Right kidney (tissue), 1 donor: ENCODE measurements around the gene MRM1.
"Not testable (repeated sequence)": the region's sequence is repeated elsewhere in the genome, so short reads cannot be mapped to it uniquely, and the experiment has no call there.

Experiments
- DNase-seq: peaks from one replicate; pipeline ENCODE4 v3.0.0-alpha.2; 2016

The MRM1 gene

DNA sequence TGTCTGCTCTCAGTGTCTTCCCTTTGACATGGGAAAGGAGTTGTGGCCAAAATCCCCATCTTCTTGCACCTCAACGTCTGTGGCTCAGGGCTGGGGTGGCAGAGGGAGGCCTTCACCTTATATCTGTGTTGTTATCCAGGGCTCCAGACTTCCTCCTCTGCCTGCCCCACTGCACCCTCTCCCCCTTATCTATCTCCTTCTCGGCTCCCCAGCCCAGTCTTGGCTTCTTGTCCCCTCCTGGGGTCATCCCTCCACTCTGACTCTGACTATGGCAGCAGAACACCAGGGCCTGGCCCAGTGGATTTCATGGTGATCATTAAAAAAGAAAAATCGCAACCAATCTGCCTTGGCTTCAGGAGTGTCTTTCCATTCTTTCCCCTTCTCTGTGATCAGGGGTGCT, 918 bp upstream of the MRM1 start:
- no peak for DNase-seq

DNA sequence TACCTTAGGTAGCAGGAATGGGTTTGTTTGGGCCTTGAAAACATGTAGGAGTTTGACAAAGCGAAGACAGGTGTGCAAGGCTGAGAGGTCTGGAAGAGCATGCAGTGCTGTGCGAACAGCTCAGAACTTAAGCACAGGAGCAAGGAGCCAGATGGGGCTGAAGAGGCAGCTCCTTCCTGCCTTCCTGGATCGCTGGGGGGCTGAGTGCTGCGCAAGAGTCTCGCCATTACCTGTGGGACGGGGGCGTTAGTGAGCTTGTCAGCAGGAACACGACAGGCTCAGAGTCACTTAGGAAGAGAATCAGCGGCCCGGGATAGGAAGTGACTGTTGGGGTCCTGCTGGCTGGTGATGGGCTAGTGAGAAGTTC, 464 bp upstream of the MRM1 start:
- DNase-seq, result no peak

DNA sequence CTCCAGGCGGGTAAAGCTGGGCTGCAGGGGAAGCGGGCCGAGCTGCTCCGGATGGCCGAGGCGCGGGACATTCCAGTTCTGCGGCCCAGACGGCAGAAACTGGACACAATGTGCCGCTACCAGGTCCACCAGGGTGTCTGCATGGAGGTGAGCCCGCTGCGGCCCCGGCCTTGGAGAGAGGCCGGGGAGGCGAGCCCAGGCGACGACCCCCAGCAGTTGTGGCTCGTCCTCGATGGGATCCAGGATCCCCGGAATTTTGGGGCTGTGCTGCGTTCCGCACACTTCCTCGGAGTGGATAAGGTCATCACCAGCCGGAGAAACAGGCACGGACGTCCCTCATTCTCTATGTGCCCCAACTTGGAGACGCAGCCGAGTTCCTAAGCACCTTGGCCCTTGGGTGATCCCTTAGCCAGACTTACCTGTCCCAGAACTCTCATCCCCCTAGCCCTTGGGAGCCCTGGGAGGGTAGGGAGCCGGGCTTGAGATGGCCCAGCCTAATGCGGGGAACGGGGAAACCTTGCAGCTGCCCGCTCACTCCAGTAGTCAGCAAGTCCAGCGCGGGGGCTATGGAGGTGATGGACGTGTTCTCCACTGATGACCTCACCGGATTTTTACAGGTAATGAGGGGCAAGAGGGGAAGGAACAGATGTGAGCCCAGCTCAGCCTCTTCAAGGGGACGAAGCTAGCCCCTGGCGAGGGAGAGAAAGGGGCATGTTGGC, 806 bp downstream of the MRM1 start:
- DNase-seq, result peak; percentile 38

DNA sequence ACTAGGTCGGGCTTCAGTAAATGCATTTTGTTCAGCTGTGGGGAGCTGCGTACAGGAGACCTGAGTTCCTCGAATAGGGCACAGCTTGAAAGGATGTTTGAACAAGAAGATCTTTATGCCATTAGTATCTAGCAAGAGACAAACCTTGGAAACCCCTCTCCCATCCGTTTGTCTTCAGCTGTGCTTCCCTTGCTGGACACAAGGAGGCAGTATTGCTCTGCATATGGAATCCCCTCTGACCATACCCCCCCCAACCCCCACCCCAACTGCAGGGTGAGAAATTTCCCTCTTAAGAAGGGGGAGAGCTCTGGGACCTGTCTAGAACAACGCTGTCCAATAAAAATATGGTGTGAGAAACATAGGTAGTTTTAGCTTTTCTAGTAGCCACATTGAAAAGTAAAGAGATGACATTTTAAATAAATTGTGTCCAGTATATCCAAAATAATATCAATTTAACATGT, 1.6 kb downstream of the MRM1 start:
- peak; percentile 40 for DNase-seq

DNA sequence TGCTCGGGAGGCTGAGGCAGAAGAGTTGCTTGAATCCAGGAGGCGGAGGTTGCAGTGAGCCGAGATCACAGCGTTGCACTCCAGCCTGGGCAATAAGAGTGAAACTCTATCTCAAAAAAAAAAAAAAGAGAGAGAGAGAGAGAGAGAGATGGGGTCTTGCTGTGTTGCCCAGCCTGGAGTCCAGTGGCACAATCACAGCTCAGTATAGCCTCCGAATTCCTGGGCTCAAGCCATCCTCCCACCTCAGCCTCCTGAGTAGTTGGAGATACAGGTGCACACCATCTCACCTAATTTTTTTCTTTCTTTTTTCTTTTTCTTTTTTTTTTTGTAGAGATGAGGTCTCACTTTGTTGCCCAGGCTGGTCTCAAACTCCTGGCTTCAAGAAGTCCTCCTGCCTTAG, 3.6 kb downstream of the MRM1 start:
- DNase-seq, result not testable (repeated sequence)

DNA sequence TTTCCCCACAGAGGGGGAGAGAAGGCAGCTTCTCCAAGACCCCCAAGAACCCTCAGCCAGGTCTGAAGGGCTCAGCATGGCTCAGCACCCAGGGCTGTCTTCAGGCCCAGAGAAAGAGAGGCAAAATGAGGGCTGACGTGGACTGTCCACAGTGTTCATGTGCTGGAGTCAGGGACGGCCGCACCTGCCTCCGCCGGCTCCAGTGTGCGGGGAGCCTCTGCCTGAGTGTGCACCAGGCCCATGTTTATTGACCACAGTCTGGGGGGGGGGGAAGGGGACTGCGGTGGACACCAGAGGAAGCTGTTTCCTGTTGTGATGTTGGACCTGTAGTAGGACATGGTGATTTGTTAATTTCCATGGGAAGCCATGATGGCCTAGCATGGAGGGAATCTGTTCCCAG, 6.9 kb downstream of the MRM1 start:
- DNase-seq, result no peak

DNA sequence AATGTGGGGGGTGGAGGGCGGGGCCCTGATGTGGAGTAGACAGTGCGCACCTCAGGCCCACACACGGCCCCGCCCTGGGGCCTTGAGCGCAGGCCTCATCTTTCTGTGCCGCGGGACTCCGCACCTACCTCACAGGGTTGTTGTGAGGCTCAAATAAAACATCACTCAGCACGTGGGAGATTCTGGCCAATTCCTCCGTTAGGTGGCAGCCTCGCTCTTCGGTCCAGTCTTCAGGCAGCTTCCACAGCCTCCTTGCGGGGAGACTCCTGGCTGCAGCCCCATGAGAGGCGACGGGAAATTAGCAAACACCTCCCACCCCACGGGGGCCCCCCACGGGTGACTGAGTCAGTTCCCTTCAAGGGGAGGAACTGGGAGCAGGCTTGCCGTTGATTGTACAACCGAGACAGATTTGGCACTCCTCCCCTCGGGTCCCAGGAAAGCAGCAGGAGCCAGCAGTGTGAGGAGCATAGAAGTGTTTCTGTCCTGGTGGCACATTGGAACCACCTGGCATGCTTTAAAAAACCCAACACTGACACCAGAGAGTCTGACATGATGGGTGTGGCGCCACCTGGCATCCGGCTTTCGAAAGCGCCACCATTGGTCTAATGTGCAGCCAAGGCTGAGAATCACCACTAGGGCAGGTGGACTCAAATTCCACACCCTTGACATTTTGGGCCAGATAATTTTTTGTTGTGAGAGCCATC, 7.6 kb downstream of the MRM1 start:
- DNase-seq, result peak; percentile 57

DNA sequence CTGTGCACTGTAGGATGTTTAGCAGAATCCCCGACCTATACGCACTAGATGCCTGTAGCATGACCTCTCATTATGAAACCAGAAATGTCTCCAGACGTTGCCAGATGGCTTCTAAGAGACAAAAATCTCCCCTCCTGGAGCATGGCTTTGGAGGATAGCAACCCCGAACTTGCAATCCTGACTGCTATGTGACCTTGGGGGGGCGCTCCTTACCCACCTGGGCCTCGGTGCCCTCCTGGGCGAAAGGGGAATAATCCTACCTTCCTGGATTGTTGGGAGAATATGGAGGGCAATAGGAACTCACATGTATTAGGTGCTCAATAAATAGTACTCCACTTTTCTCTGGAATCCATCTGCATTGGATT, 8.1 kb downstream of the MRM1 start:
- DNase-seq, result no peak

DNA sequence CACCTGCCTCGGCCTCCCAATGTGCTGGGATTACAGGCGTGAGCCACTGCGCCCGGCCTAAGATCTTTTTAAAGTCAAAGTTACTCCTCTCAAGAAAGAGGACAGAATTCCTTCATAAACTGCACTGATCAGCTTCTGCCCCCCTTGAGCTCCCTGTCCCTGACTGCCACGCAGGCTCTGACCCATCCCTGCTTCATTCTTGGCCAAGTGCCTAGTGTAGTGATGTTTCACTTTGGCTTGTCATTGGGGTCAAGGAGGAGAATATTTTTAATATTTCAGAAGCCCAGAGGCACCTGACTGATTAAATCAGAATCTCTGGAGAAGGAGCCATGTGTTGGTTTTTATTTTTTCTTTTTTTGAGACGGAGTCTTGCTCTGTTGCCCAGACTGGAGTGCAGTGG, 9.1 kb downstream of the MRM1 start:
- no peak for DNase-seq

DNA sequence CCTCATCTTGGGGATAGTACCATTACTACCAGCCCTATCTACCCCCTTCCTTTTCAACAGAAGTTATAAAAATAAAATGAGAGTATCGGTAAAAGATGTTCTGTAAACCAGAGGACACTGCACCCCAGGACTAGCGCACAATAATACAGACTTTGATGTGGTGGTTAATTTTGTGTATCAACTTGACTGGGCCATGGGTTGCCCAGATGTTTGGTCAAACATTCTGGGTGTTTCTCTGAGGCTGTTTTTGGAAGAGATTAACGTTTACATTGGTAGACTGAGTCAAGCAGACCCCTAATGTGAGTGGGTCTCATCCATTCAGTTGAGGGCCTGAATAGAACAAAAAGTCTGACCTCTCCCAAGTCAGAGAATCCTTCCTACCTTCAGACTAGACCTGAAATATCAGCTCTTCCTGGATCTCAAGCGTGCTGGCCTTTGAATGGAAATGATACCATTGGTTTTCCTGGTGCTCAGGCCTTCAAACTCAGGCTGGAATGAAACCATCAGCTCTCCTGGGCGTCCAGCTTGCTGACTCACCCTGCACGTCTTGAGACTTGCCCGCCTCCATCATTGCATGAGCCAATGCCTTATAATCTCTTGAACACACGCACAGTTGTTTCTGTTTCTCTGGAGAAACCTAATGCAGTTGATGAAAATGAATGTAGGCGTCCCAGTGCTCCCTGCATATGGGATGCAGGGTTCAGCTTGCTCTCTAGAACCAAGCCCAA, 10.1 kb downstream of the MRM1 start:
- DNase-seq, result no peak

DNA sequence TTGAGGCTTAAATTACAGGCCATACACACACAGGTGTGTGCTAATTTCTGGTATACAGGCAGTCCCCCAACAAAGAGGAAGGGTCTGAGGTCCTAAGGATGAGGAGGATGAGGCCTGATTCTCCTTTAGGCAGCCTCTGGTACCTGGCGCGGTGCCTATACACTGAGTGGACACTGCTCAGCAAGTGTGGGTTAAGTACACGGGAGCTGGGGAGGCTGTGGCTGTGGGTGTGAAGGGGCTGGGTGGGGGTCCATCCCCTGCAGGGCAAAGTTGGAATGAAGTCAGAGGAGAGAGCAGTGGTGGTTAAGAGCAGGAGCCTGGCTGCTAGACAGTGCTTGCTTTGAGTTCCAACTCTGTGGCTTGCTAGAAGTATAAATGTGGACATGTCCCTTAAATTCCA, 10.9 kb downstream of the MRM1 start:
- no peak for DNase-seq

DNA sequence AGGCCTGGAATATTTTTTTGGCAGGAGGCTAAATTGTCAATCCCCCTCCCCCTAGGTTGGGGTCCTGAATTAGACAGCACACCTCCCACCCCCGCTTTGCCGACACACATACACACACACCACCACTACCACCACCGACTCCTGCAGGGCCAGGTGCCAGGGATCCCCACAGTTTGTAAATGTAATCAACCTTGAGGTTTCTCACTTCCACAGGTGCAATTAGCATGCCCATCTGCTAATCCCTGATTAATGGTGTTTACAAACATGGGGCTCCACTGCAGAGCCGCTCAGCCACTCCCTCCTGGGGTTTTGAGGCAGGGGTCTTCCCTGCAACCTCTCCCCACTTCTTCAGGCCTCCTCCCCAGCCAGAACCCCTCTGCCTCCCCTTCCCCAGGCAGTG, 11.8 kb downstream of the MRM1 start:
- no peak for DNase-seq

DNA sequence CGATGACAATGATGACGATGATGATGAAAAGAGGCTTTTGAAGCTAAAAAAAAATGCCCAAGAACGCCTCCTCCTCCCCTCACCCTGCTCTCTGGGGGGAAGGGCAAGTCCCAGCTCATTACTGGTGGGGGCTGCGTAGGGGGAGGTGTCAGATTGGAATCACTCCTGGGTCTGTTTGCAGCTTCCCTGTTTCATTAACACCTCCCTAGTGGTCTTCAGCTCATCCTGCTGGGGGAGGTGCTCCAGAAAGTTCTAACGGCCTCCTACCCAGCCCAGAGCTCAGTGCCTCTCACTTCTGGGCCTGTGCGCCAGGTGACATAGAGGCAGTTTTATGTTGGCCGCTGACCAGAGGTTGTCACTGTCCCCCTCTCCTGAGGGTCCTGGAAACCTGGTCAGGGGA, 12.7 kb downstream of the MRM1 start:
- no peak for DNase-seq

DNA sequence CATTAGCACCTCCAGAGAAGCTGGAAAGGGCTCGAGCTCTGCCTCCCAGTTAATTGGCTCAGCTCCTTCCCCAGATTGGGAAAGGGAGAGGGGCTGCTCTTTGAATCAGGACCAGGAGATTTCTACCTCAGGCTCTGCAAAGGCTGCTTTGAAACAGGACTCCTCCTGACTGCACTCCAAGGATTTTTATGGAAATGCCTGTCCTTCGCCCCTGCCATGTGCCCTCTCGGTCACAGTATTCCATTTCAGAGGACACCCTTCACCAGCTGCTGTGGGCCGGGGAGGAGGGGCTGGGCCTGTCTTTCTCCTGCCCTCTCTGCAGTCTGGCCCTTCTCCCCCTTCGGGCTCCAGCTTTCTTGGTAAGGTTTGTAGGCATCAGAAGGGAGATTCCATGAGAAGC, 13.6 kb downstream of the MRM1 start:
- no peak for DNase-seq

DNA sequence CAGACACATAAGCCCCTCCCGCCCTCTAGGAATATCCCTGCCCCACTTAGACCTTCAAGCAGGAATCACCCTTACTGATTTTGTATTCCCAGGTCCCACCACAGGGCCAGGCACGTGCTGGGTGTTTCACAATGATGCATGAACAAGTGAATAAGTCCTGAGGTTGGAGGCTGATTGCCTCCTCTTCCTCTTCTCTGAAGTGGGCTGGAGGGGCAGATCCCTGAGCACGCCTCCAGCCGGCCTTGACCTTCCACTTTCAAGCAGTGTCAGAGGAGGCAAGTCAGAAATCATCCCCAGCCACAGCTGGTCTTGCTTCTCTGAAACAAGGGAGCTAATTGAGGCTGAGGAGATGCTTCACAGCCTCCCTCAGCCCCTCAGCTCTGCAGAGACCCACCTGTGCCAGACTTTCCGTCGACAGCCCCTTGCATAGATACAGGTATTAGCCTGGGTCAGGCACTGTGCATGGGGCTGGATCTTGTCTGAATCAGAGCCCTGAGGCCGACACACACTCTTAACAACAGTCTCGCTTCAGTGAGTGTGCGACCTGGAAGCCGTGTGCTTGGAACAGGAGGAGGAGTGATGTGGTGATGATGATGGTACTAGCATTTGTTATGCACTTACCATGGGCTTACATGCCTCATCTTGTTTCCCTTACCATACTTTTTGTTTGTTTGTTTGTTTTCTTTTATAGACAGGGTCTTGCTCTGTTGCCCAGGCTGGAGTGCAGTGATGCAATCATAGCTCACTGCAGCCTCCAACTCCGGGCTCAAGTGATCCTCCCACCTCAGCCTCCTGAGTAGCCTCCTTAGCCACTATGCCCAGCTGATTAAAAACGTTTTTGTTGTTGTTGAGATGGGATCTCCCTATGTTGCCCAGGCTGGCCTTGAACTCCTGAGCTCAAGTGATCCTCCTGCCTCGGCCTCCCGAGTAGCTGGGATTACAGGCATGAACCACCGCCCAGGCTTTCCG, 15.0 kb downstream of the MRM1 start:
- DNase-seq, result no peak

DNA sequence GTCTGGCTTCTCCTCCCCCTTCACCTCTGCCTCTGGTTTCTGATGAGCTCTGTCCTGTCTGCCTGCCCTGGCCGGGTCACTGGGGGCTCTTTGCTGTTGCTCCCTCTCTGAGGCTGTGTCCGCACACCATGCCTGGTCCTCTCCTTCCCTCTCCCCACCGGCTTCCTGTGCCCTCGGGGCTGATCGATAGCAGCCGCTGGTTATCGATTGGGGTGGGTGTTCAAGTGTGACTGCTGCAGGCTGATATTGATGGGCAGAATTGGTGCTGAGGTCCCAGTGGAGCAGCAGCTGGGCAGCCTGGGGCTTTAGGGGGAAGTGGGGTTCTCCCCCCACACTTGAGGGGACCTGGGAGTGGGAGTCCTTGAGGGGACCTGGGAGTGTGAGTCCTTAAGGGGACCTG, 16.4 kb downstream of the MRM1 start:
- no peak for DNase-seq

DNA sequence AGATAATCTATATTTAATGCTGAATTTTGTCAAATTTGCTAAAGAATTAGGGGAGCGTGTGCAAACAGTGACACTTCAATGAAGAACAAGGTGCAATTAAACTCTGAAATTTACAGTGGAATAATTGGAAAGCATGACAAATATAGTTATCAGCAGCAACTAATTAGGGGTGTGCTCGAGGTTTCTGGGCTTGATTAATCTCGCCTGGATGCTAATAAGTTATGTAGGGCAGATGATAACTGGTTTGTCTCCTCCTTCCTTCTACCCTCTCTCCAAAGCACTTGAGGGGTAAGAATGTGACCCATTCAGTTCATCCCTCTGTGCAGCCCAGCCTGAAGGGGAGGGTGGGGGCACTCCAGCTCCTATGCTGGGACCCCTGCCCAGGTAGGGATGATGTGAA, 21.9 kb downstream of the MRM1 start:
- DNase-seq, result no peak

DNA sequence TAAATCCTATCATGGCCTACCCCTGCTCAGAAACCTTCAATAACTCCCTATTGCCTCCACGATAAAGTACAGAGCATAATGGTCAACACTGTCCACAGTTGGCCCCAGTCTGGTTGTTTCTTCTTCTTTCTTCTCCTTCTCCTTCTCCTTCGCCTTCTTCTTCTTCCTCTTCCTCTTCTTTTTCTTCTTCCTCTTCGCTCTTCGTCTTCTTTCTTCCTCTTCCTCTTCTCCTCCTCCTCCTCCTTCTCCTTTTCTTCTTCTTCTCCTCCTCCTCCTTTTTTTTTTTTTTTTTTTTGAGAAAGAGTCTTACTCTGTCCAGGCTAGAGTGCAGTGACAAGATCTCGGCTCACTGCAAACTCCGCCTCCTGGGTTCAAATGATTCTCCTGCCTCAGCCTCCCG, 23.8 kb downstream of the MRM1 start:
- no peak for DNase-seq

DNA sequence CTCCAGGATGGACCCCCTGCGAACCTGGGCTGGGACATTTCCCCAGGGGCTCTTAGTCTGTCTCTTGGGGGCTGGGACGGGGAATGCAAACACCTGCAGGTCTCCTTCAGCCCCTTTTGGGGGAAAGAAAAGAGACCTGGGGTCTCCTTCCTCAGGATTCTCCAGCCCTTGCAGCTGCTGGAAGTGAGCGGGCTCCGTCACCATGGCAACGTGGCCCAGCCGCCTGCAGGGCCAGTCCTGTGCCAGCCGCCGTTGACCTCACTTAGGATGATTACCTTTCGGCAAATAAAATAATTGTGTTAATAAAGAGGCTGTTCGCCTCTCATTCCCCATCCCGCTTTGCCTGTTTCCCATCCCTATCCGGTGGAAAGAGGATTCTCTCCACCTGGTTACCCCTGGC, 25.7 kb downstream of the MRM1 start:
- no peak for DNase-seq

DNA sequence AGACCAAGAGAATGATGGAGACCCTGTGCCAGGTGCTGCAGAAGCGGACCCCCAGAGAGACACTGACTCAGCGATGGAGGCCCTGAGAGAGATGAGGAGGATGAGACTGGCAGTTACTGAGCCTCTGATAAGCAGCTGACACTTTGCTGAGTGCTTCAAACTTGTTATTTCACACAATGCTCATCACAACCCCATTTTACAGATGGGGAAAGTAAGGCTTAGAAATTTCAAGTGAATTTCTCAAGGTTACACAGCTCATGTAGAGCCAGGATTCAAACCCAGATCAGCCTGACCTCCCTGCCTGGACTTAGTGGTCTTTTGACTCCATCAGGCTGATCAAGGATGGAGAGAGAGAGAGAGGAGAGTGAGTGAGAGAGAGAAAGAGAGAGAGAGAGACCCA, 27.2 kb downstream of the MRM1 start:
- DNase-seq, result no peak

DNA sequence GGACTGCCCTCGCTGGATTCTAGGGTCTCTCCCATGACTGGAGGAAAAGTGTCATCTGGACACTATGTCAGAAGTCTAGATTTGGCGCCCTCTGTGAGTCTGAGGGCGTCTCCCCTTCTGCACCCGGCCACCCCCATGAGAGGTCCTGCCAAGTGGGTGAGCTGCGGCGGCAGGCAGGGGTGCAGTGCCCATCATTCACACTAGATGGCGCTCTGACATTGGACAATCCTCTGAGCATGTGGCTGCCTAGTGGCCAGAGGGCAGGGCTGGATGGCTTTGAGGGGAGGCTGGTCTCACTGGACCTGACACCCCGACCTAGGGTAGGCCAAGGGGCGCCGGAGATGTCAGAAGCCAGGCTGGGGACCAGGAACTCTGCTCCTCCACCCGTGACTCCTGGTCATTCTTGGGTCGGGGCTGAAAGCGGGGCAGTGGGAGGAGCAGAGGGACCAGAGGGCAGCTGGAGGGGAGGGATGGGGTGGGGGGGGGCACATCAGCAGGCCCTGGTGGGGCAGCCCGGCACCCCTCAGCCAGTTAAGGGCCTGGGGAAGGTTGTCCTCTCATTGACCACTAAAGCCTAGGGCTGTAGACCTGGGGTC, 28.0 kb downstream of the MRM1 start:
- peak; percentile 64 for DNase-seq

DNA sequence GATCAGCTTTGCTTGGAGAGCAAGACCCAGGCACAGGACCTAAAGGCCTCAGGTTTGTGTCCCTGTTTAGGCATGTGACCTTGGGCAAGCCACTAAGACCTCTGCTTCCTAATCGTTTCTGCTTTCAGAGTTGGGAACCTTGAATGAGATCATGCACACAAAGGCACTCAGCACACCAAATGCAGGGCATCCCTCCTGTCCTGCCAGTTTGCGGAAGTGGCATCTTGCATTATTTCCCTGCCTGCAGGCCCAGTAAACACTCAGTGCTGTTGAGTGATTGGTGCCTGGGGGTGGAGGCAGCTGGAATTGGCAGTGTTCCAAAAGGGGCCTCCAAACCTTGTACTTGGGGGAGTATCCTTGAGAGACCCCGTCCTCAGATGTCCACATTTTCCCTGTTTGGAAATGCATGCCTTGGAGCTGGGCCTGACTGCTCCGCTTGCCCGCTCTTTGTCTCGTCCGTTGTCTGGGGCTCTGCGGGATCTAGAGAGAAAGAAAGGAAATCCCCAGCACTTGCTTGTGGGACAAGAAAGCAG, 28.7 kb downstream of the MRM1 start:
- no peak for DNase-seq
